Activated naive CD4-positive, alpha-beta T cell (primary cell): ENCODE measurements around the gene LARP1B.
"Not testable (repeated sequence)": the region's sequence is repeated elsewhere in the genome, so short reads cannot be mapped to it uniquely, and the experiment has no call there.

Source experiments
- DNase-seq, 4 experiments: peaks; one replicate each; lab custom pipeline; 2025; lab: John Stamatoyannopoulos, UW

LARP1B gene

DNA sequence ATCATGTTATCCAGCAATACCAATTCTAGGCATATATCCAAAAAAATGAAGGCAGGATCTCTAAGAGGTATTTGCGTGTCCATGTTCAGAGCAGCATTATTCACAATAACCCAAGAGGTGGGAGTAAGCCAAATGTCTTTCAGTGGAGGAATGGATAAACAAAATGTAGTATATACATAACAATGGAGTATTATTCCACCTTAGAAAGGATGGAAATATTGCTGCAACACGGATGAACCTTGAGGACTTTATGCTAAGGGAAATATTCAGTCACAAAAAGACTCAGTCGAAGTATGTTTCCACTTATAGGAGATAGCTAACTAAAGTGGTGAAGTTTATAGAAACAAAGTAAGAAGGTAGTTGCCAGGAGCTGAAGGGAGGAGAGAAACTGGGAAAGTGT lies 74.3 kb downstream of the LARP1B start:
- DNase-seq, result no peak

DNA sequence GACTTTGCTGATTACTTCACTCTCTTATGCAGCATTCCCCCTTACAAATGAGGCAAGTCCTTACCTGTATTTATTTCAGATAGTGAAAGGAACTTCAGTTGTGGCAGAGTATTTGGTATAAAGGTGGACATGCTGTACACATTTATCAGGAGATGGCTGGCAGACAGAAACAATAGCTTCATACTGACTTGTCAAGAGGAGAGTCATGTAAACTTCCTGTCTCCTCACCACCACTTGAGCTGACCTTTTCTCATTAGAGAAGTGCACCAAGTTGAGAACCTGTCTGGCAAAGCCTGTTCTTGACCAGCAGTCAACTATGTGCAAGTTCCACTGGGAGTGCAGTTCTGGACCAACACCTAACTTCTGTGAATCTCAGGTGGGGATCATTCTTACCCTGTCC lies 80.8 kb downstream of the LARP1B start:
- DNase-seq, result no peak

DNA sequence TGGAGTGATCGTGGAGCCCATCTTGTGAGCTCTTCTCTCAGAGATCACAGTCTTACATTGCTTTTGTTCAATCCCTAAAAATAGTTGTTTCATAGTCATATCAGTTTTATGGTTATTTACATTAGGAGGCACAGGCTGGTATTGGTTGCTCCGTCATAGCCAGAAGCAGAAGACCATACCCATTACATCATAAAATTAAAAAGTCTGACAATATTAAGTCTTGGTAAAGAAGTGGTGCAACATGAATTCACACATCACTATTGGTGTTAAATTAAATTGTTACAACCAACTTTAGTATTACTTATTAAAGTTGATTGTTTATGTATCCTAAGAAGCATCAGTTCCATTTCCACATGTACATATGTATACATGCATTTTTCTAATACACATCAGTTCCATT lies 84.6 kb downstream of the LARP1B start:
- no peak for DNase-seq

DNA sequence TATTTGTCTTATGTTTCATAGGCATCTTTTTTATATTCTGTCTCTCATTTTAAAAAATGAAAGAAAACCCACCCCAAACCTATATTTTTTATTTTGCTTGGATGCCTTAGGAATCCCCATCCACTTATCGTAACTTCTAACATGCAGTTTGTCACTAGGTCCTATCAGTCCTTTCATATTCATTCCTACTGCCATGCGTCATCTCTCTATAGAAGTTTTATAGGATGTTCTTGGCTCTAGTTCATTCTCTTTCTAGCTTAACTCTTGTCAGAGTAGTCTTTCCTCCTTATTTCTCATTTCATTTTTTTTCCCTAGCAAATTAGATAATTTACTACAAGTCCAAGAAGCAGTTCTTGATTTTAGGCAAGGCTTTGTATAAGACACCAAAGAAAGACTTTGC lies 92.7 kb downstream of the LARP1B start:
- DNase-seq, result no peak

DNA sequence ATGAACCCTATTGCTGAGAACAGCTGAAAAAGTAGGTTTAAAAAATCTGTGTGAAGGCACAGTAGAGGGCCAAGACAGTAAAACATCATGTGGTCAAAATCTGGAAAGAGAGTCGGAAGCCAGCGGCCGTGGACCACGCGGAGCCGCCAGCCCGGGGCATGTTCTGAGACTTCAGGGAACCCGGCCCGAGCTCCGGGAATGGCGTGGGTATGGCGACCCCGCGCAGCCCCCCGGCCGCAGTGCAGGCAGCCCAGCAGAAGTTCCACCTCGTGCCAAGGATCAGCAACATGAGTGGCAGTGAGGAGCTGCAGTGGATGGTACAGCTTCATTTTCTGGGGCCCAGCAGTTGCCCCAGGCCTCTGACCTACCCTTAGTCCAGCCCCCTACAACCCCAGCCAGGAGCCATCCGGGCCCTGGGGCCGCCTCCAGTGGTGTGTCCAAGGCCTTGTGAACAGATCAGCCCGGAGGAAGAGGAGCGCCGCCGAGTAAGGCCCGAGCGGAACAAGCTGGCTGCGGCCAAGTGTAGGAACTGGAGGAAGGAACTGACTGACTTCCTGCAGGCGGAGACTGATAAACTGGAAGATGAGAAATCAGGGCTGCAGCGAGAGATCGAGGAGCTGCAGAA lies 94.2 kb downstream of the LARP1B start:
- DNase-seq, result no peak

DNA sequence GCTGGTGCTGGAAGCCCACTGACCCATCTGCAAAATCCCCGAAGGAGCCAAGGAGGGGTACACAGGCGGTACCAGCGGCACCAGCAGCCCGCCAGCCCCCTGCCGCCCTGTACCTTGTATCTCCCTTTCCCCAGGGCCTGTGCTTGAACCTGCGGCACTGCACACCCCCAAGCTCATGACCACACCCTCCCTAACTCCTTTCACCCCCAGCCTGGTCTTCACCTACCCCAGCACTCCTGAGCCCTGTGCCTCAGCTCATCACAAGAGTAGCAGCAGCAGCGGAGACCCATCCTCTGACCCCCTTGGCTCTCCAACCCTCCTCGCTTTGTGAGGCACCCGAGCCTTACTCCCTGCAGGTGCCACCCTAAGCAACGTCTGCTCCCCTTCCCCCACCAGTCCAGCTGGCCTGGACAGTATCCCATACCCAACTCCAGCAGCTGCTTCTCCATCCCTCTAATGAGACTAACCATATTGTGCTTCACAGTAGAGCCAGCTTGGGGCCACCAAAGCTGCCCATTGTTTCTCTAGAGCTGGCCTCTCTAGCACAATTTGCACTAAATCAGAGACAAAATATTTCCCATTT lies 94.9 kb downstream of the LARP1B start:
- no peak for DNase-seq

DNA sequence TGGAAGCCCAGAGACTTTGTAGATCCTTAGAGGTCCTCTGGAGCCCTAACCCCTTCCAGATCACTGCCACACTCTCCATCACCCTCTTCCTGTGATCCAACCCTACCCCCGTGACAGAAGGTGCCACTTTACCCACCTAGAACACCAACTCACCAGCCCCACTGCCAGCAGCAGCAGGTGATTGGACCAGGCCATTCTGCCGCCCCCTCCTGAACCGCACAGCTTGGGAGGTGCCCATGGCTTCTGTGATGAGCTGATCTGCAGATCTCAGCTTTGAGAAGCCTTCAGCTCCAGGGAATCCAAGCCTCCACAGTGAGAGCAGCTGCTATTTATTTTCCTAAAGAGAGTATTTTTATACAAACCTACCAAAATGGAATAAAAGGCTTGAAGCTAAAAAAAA lies 95.4 kb downstream of the LARP1B start:
- DNase-seq, result not testable (repeated sequence)

GRCh38 chr4:128158894-128159293 lies 97.8 kb downstream of the LARP1B start:
- DNase-seq, result no peak

- no peak for DNase-seq
These were observed 98.9 kb downstream of the LARP1B start for GRCh38 chr4:128159967-128160366.

DNA sequence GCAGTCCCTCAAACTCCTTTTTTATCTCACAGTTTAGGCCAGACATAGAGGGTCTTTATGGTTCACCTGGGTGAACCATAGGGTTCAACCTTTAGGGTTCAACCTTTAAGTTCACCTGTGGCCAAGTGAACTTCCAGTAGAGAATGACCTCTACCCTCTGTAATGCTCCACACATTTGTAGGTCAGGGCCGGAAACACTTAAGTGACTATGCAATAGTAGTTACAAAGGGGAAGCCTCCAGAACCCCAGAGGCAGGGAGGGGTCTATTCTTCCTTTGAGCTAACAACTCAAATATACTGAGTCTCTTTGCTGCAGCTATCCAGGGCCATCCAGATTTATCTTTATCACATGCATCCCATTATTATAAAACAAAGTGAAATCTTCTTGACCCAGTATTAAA lies 100.0 kb downstream of the LARP1B start:
- DNase-seq, result no peak

GRCh38 chr4:128162434-128162833 lies 101.3 kb downstream of the LARP1B start:
- DNase-seq, result no peak

DNA sequence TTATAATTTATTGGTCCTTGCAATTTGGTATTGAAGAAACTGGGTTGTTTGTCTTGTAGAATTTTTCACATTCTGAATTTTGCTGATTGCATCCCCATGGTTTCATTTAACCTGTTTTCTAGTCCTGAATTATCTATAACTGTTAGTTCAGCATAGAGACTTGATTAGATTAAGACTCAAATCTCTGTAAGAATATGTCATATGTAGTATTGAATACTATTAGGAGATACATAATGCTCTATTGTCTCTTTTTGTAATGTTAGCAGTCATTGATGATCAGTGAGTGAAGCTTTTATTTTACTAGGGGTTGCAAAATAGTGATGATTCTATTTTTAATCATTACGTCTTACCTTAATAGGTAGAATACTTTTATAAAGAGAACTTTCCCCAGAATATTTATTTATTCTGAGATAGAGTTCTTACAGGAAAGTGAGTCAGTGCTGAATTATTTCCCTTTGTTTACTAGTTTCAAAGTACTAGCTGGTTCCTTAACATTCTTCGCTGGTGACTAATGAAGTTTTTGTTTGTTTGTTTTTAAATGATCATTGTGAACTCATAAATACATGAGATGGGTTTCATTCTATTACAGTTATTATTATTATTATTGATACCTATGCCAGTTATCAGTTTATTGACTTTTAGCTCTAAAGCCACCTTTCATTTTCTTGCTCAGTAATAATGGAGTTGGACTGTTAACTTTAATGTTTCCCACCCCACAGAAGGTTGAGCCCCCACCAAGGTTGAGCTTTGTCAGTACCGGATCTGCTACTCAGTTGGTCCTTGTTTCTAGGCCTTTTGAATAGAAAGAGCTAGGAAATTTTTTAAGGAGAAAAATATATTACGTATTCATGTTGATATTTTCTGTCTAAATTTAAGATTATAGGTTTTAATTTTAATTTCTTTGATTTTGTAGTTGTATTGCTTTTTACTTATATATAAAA lies 102.3 kb downstream of the LARP1B start:
- DNase-seq, result no peak

GRCh38 chr4:128166982-128167381 lies 105.9 kb downstream of the LARP1B start:
- no peak for DNase-seq

- no peak for DNase-seq
These were observed 107.6 kb downstream of the LARP1B start for GRCh38 chr4:128168701-128169100.

DNA sequence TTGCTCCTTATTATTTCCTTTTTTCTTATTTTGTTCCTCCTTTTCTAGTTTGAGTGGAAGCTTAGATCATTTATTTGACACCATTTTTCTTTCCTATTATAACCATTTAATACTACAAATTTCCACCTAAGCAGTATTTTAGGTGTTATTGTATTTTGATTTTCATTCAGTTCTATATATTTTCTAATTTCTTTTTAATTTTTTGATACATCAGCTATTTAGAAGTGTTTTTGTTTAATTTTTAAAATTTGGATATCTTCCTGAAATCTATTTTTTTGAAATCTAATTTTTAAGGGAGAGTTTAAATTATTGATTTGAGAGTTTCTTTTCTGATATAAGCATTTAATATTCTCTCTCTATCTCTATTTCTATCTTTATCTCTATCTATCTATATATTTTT lies 108.1 kb downstream of the LARP1B start:
- no peak for DNase-seq

GRCh38 chr4:128176643-128177042 lies 115.5 kb downstream of the LARP1B start:
- DNase-seq, result no peak

- no peak for DNase-seq
These were observed 116.4 kb downstream of the LARP1B start for GRCh38 chr4:128177498-128177897.

DNA sequence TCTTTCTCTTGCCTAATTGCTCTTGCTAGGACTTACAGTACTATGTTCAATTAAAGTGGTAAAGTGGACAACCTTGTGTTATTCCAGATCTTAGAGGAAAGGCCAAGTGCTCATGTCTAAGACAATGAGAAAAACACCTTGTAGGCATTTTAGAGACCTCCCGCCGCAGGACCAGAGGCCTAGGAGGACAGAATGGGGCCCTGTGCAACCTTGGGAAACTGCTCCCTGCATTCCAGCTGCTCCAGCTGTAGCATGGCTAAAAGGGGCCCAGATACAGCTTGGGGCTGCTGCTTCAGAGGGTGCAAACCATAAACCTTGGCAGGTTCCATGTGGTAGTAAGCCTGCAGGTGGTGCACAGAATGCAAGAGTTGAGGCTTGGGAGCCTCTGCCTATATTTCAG lies 125.5 kb downstream of the LARP1B start:
- DNase-seq, result no peak

DNA sequence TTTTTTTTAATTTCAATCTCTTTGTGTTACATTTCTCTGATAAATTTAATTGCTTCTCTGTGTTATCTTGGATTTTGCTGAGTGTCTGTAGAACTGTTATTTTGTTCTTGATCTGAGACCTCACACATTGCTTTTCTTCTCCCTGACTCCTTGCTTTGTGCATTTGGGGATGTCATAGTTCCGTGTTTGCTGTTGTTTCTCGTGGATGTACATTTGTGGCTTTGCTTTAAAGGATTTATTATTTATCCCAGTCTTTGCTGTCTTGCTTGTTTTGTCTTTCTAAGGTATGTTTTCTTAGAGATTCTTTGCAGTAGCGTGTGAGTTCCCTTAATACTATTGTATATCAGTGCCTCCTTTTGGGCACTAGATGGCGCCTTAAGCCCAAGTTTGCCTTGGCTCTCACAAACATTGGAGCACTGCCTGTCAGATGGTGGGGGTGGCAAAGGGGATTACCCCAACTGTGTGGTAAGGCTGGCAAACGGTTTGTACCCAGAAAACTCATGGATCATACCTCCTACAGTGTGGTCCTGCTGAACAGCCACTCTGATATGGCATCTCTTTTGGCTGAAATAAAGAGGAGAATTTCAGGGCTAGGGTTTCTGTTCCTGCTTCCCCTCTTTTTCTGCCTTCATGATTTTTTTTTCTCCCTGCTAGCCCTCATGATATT lies 130.1 kb downstream of the LARP1B start:
- peak in 3 of 4 experiments; percentile 10 to 37 (median 35) for DNase-seq

- no peak for DNase-seq
These were observed 159.4 kb downstream of the LARP1B start for GRCh38 chr4:128220286-128221235.

DNA sequence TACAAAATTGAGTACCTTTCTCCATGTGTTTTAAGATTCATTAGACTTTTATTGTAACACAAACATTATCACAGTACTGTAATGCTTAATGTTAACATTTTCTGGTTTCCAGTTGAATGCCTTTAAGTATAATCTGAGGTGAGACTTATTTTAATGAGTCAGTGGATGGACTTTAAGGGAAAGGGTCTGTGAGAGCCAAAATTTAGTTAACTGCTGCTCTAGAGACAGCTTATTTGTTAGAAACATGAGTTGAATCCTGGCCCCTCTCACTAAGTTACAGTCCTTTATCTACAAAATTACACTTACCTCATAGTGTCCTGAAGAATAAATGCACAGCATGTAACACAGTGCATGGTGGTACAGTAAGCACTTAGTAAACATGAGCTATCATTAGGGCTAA lies 160.5 kb downstream of the LARP1B start:
- DNase-seq, result no peak
